Esophagus squamous epithelium (tissue), 4 donors: Measurements from ENCODE around the gene C19orf67.

Experiments
- POLR2A ChIP-seq, 4 donors: fragments of 450-650 bp; IDR thresholded peaks; one replicate each; pipeline ENCODE4 v1.6.1; 2017; ENCODE audit warnings: antibody characterized with exemption in 4 of 4, mild to moderate bottlenecking in 4 of 4, moderate library complexity in 3 of 4
- TF ChIP-seq, protein P1 (sequence below), 6 experiments: fragments of 450-650 bp in 4 of 6; fragments of 200-600 bp in 2 of 6; sonication (generic) in 2 of 6; IDR thresholded peaks; one replicate each; pipeline ENCODE4 v1.5.1; 2016 to 2019; ENCODE audit warnings: antibody characterized with exemption in 6 of 6, mild to moderate bottlenecking in 4 of 6, moderate library complexity in 4 of 6

DNA sequence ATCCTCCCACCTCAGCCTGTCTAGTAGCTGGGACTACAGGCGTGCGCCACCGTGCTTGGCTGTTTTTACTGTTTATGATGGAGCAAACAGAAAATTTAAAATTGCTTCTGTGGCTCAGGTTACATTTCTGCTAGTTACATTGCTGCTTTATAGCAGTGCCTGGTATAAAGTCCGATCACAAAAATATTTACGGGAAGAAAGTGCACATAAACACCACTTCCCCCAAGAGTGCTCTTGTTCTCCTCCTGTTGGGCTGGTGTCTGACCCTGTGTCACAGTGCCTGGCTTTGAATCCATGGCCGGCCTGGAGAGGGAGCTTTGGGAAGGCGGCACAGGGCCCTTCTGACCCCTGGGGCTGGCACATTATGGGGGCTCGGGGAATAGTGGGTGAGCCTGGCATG lies 20.1 kb upstream of the C19orf67 start:
- TF ChIP-seq, protein P1, sequence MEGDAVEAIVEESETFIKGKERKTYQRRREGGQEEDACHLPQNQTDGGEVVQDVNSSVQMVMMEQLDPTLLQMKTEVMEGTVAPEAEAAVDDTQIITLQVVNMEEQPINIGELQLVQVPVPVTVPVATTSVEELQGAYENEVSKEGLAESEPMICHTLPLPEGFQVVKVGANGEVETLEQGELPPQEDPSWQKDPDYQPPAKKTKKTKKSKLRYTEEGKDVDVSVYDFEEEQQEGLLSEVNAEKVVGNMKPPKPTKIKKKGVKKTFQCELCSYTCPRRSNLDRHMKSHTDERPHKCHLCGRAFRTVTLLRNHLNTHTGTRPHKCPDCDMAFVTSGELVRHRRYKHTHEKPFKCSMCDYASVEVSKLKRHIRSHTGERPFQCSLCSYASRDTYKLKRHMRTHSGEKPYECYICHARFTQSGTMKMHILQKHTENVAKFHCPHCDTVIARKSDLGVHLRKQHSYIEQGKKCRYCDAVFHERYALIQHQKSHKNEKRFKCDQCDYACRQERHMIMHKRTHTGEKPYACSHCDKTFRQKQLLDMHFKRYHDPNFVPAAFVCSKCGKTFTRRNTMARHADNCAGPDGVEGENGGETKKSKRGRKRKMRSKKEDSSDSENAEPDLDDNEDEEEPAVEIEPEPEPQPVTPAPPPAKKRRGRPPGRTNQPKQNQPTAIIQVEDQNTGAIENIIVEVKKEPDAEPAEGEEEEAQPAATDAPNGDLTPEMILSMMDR (IDR thresholded peaks at IDR 0.05), result no peak
- no peak for TF ChIP-seq POLR2A (IDR thresholded peaks at IDR 0.05)
